GF-D8 (cell line): ENCODE data around the gene PPIL4.
"Not testable (repeated sequence)": the region's sequence is repeated elsewhere in the genome, so short reads cannot be mapped to it uniquely, and the experiment has no call there.

ENCODE experiments used
- DNase-seq: peaks from one replicate; lab custom pipeline; 2025; lab: John Stamatoyannopoulos, UW

The PPIL4 gene

GRCh38 chr6:149483849-149484655 is 61.8 kb downstream of the PPIL4 start:
- no peak for DNase-seq

- peak; percentile 46 for DNase-seq
These were observed 62.5 kb downstream of the PPIL4 start for GRCh38 chr6:149483334-149483725.

- peak; percentile 55 for DNase-seq
These were observed 63.1 kb downstream of the PPIL4 start for GRCh38 chr6:149482545-149483333.

- DNase-seq, result no peak
These were observed 65.2 kb downstream of the PPIL4 start for GRCh38 chr6:149480502-149481280.

GRCh38 chr6:149478631-149479314 is 67.1 kb downstream of the PPIL4 start:
- no peak for DNase-seq

GRCh38 chr6:149477544-149477943 is 68.3 kb downstream of the PPIL4 start:
- DNase-seq, result no peak

- DNase-seq, result no peak
These were observed 68.9 kb downstream of the PPIL4 start for GRCh38 chr6:149476789-149477455.

- DNase-seq, result no peak
These were observed 71.5 kb downstream of the PPIL4 start for GRCh38 chr6:149474108-149474935.

- no peak for DNase-seq
These were observed 72.5 kb downstream of the PPIL4 start for GRCh38 chr6:149473080-149474052.

- DNase-seq, result no peak
These were observed 73.6 kb downstream of the PPIL4 start for GRCh38 chr6:149472241-149472640.

GRCh38 chr6:149471801-149472200 is 74.0 kb downstream of the PPIL4 start:
- DNase-seq, result no peak

- DNase-seq, result no peak
These were observed 74.9 kb downstream of the PPIL4 start for GRCh38 chr6:149470948-149471347.

GRCh38 chr6:149468179-149468578 is 77.7 kb downstream of the PPIL4 start:
- no peak for DNase-seq

GRCh38 chr6:149467265-149467664 is 78.6 kb downstream of the PPIL4 start:
- DNase-seq, result no peak

- DNase-seq, result no peak
These were observed 81.4 kb downstream of the PPIL4 start for GRCh38 chr6:149464411-149464810.

GRCh38 chr6:149463781-149464180 is 82.1 kb downstream of the PPIL4 start:
- DNase-seq, result no peak

GRCh38 chr6:149462712-149463111 is 83.1 kb downstream of the PPIL4 start:
- not testable (repeated sequence) for DNase-seq

- DNase-seq, result no peak
These were observed 84.2 kb downstream of the PPIL4 start for GRCh38 chr6:149461670-149462069.

- not testable (repeated sequence) for DNase-seq
These were observed 85.6 kb downstream of the PPIL4 start for GRCh38 chr6:149460249-149460648.
